ENCODE measurements around the gene NOLC1. TPM values are rescaled to one million over a fixed set of nuclear protein-coding genes. Genes with fewer than 3 reads are reported as not detected.
A peak's percentile ranks its signal among the peaks of the same experiment; 100 is the strongest.
"Not testable (repeated sequence)": the region's sequence is repeated elsewhere in the genome, so short reads cannot be mapped to it uniquely, and the experiment has no call there.

Gene NOLC1
- total and polyA plus RNA-seq, 4 donors = 13.6 to 35.9 (median 24.5) TPM

- peaks cover 0 to 2% of the 10 kb centered on the region in 2 donors for H3K27me3 ChIP-seq (ENCODE audit: control insufficient read depth in 1 of 2, insufficient read depth in 2 of 2, low read length in 1 of 2)
- H3K36me3 ChIP-seq (ENCODE audit: control insufficient read depth in 1 of 2, insufficient read depth in 2 of 2, low read length in 1 of 2) = no peaks in the 10 kb centered on the region
- DNase-seq (no peak), ATAC-seq (ENCODE audit: low FRiP score) (no peak)
- H3K4me1 ChIP-seq (ENCODE audit: control insufficient read depth in 1 of 2, insufficient read depth in 2 of 2, low read length in 2 of 2) = no peaks in the 10 kb centered on the region
- H3K27ac ChIP-seq (ENCODE audit: low read depth in 1 of 2, low read length in 2 of 2) = no peak overlapping the region
- no peaks in the 10 kb centered on the region for H3K9me3 ChIP-seq (ENCODE audit: control insufficient read depth, low read length)
- no peak overlapping the region for H3K4me3 ChIP-seq (ENCODE audit: low read length in 2 of 2)
- 65 to 67% methylated on average over 2 of the region's 2 CpGs for WGBS, 2 donors
- intact Hi-C loops (cut with DNase I) = no loop called here
Observed at GRCh38 chr10:102185272-102185671, 33.1 kb downstream of the NOLC1 start.

GRCh38 chr10:102185811-102186527, 33.8 kb downstream of the NOLC1 start:
- H3K4me1 ChIP-seq (ENCODE audit: control insufficient read depth in 1 of 2, insufficient read depth in 2 of 2, low read length in 2 of 2) = no peaks in the 10 kb centered on the region
- H3K27ac ChIP-seq (ENCODE audit: low read depth in 1 of 2, low read length in 2 of 2) = no peak overlapping the region
- WGBS, 2 donors = 84 to 87% methylated on average over 15 of the region's 15 CpGs
- no peaks in the 10 kb centered on the region for H3K36me3 ChIP-seq (ENCODE audit: control insufficient read depth in 1 of 2, insufficient read depth in 2 of 2, low read length in 1 of 2)
- no peak overlapping the region for H3K4me3 ChIP-seq (ENCODE audit: low read length in 2 of 2)
- DNase-seq (no peak), ATAC-seq (ENCODE audit: low FRiP score) (no peak)
- no peaks in the 10 kb centered on the region for H3K9me3 ChIP-seq (ENCODE audit: control insufficient read depth, low read length)
- intact Hi-C loops (cut with DNase I) = no loop called here
- peaks cover 0 to 2% of the 10 kb centered on the region in 2 donors for H3K27me3 ChIP-seq (ENCODE audit: control insufficient read depth in 1 of 2, insufficient read depth in 2 of 2, low read length in 1 of 2)

GRCh38 chr10:102188298-102188940, 36.2 kb downstream of the NOLC1 start:
- Histone ChIP-seq H3K27me3 (ENCODE audit: control insufficient read depth in 1 of 2, insufficient read depth in 2 of 2, low read length in 1 of 2) (no peaks in the 10 kb centered on the region), H3K4me3 (ENCODE audit: low read length in 2 of 2) (no peak overlapping the region), H3K4me1 (ENCODE audit: control insufficient read depth in 1 of 2, insufficient read depth in 2 of 2, low read length in 2 of 2) (no peaks in the 10 kb centered on the region), H3K36me3 (ENCODE audit: control insufficient read depth in 1 of 2, insufficient read depth in 2 of 2, low read length in 1 of 2) (no peaks in the 10 kb centered on the region), H3K9me3 (ENCODE audit: control insufficient read depth, low read length) (no peaks in the 10 kb centered on the region), H3K27ac (ENCODE audit: low read depth in 1 of 2, low read length in 2 of 2) (no peak overlapping the region)
- DNase-seq (peak in 1 of 2 donors; percentile 57), ATAC-seq (ENCODE audit: low FRiP score) (no peak)
- intact Hi-C loops (cut with DNase I) = no loop called here
- 68 to 69% methylated on average over 3 of the region's 3 CpGs for WGBS, 2 donors

GRCh38 chr10:102188941-102189898, 37.0 kb downstream of the NOLC1 start:
- H3K27ac ChIP-seq (ENCODE audit: low read depth in 1 of 2, low read length in 2 of 2); H3K9me3 ChIP-seq (ENCODE audit: control insufficient read depth, low read length); H3K4me3 ChIP-seq (ENCODE audit: low read length in 2 of 2); DNase-seq; H3K4me1 ChIP-seq (ENCODE audit: control insufficient read depth in 1 of 2, insufficient read depth in 2 of 2, low read length in 2 of 2); intact Hi-C loops (cut with DNase I); H3K27me3 ChIP-seq (ENCODE audit: control insufficient read depth in 1 of 2, insufficient read depth in 2 of 2, low read length in 1 of 2); ATAC-seq (ENCODE audit: low FRiP score); H3K36me3 ChIP-seq (ENCODE audit: control insufficient read depth in 1 of 2, insufficient read depth in 2 of 2, low read length in 1 of 2): not testable (repeated sequence)
- 76 to 82% methylated on average over 7 of the region's 7 CpGs for WGBS, 2 donors

GRCh38 chr10:102191956-102192355, 39.8 kb downstream of the NOLC1 start:
- no peak overlapping the region for H3K4me3 ChIP-seq (ENCODE audit: low read length in 2 of 2)
- no peak for ATAC-seq (ENCODE audit: low FRiP score)
- no peaks in the 10 kb centered on the region for H3K36me3 ChIP-seq (ENCODE audit: control insufficient read depth in 1 of 2, insufficient read depth in 2 of 2, low read length in 1 of 2)
- WGBS, 2 donors = 76 to 82% methylated on average over 7 of the region's 7 CpGs
- DNase-seq = no peak
- no peaks in the 10 kb centered on the region for H3K4me1 ChIP-seq (ENCODE audit: control insufficient read depth in 1 of 2, insufficient read depth in 2 of 2, low read length in 2 of 2)
- H3K9me3 ChIP-seq (ENCODE audit: control insufficient read depth, low read length) = no peaks in the 10 kb centered on the region
- no peak overlapping the region for H3K27ac ChIP-seq (ENCODE audit: low read depth in 1 of 2, low read length in 2 of 2)
- H3K27me3 ChIP-seq (ENCODE audit: control insufficient read depth in 1 of 2, insufficient read depth in 2 of 2, low read length in 1 of 2) = no peaks in the 10 kb centered on the region
- intact Hi-C loops (cut with DNase I) = no loop called here

- DNase-seq = no peak
- intact Hi-C loops (cut with DNase I) = no loop called here
- no peak for ATAC-seq (ENCODE audit: low FRiP score)
- H3K4me3 ChIP-seq (ENCODE audit: low read length in 2 of 2) = no peak overlapping the region
- WGBS, 2 donors = 78 to 79% methylated on average over 6 of the region's 6 CpGs
- H3K27ac ChIP-seq (ENCODE audit: low read depth in 1 of 2, low read length in 2 of 2) = no peak overlapping the region
- no peaks in the 10 kb centered on the region for H3K27me3 ChIP-seq (ENCODE audit: control insufficient read depth in 1 of 2, insufficient read depth in 2 of 2, low read length in 1 of 2)
- no peaks in the 10 kb centered on the region for H3K4me1 ChIP-seq (ENCODE audit: control insufficient read depth in 1 of 2, insufficient read depth in 2 of 2, low read length in 2 of 2)
- H3K36me3 ChIP-seq (ENCODE audit: control insufficient read depth in 1 of 2, insufficient read depth in 2 of 2, low read length in 1 of 2) = no peaks in the 10 kb centered on the region
- no peaks in the 10 kb centered on the region for H3K9me3 ChIP-seq (ENCODE audit: control insufficient read depth, low read length)
Observed at GRCh38 chr10:102195296-102195870, 43.2 kb downstream of the NOLC1 start.

GRCh38 chr10:102196893-102197292, 44.7 kb downstream of the NOLC1 start:
- intact Hi-C loops (cut with DNase I) = no loop called here

GRCh38 chr10:102198027-102198426, 45.8 kb downstream of the NOLC1 start:
- no peak overlapping the region for H3K4me3 ChIP-seq (ENCODE audit: low read length in 2 of 2)
- WGBS, 2 donors = 75 to 79% methylated on average over 2 of the region's 2 CpGs
- ATAC-seq (ENCODE audit: low FRiP score) (no peak), DNase-seq (no peak)
- H3K36me3 ChIP-seq (ENCODE audit: control insufficient read depth in 1 of 2, insufficient read depth in 2 of 2, low read length in 1 of 2) = no peaks in the 10 kb centered on the region
- intact Hi-C loops (cut with DNase I) = no loop called here
- no peak overlapping the region for H3K27ac ChIP-seq (ENCODE audit: low read depth in 1 of 2, low read length in 2 of 2)
- H3K27me3 ChIP-seq (ENCODE audit: control insufficient read depth in 1 of 2, insufficient read depth in 2 of 2, low read length in 1 of 2) = peaks cover 0 to 2% of the 10 kb centered on the region in 2 donors
- H3K4me1 ChIP-seq (ENCODE audit: control insufficient read depth in 1 of 2, insufficient read depth in 2 of 2, low read length in 2 of 2) = no peaks in the 10 kb centered on the region
- no peaks in the 10 kb centered on the region for H3K9me3 ChIP-seq (ENCODE audit: control insufficient read depth, low read length)

More at GRCh38 chr10:102196893-102197292, 44.7 kb downstream of the NOLC1 start:
- H3K4me1 ChIP-seq (ENCODE audit: control insufficient read depth in 1 of 2, insufficient read depth in 2 of 2, low read length in 2 of 2) = no peaks in the 10 kb centered on the region
- no peaks in the 10 kb centered on the region for H3K9me3 ChIP-seq (ENCODE audit: control insufficient read depth, low read length)
- no peaks in the 10 kb centered on the region for H3K27me3 ChIP-seq (ENCODE audit: control insufficient read depth in 1 of 2, insufficient read depth in 2 of 2, low read length in 1 of 2)
- H3K4me3 ChIP-seq (ENCODE audit: low read length in 2 of 2) = no peak overlapping the region
- 68 to 76% methylated on average over 2 of the region's 2 CpGs for WGBS, 2 donors
- no peaks in the 10 kb centered on the region for H3K36me3 ChIP-seq (ENCODE audit: control insufficient read depth in 1 of 2, insufficient read depth in 2 of 2, low read length in 1 of 2)
- ATAC-seq (ENCODE audit: low FRiP score) (no peak), DNase-seq (no peak)
- no peak overlapping the region for H3K27ac ChIP-seq (ENCODE audit: low read depth in 1 of 2, low read length in 2 of 2)
